Peyer's patch (tissue), 4 donors: ENCODE measurements around the gene TYROBP. TPM values are rescaled to one million over a fixed set of nuclear protein-coding genes. Genes with fewer than 3 reads are reported as not detected.

ENCODE experiments used
- DNase-seq, 3 donors: peaks; one replicate each; pipeline ENCODE4 v3.0.0-alpha.2; 2017 to 2019
- H3K27ac ChIP-seq, 4 donors: fragments of 200-600 bp; sonication (generic); one replicate each; pipeline ENCODE4 v1.5.1; 2016 to 2019
- H3K27me3 ChIP-seq, 2 donors: fragments of 200-600 bp; sonication (generic); one replicate each; pipeline ENCODE4 v1.5.1; 2019
- H3K36me3 ChIP-seq, 3 donors: fragments of 200-600 bp; sonication (generic); one replicate each; pipeline ENCODE4 v1.5.1; 2016 to 2019
- H3K4me1 ChIP-seq, 4 donors: fragments of 200-600 bp; sonication (generic); one replicate each; pipeline ENCODE4 v1.5.1; 2016 to 2019
- H3K4me3 ChIP-seq, 4 donors: fragments of 200-600 bp; sonication (generic); 1 replicate in 3 of 4; 2 replicates in 1 of 4; pipeline ENCODE4 v1.5.1; 2016 to 2019; ENCODE audit warnings: mild to moderate bottlenecking in 1 of 4
- H3K9me3 ChIP-seq, 4 donors: fragments of 200-600 bp; sonication (generic); one replicate each; pipeline ENCODE4 v1.5.1; 2016 to 2019; ENCODE audit warnings: mild to moderate bottlenecking in 1 of 4
- POLR2A ChIP-seq, 2 donors: fragments of 450-650 bp; IDR thresholded peaks; one replicate each; pipeline ENCODE4 v1.5.1; 2017; ENCODE audit warnings: antibody characterized with exemption in 2 of 2, mild to moderate bottlenecking in 2 of 2, moderate library complexity in 2 of 2
- total RNA-seq, 4 donors: library from RNA; depleted of rRNA; stranded (reverse); fragments of >200 nt; gene quantifications; one replicate each; pipeline ENCODE4 v1.1.0, GENCODE V29; 2016
- TF ChIP-seq, protein P1 (sequence below), 6 experiments: fragments of 450-650 bp in 4 of 6; fragments of 200-600 bp in 2 of 6; sonication (generic) in 1 of 6; IDR thresholded peaks; one replicate each; pipeline ENCODE4 v1.5.1; 2017 to 2019; ENCODE audit warnings: antibody characterized with exemption in 6 of 6, mild to moderate bottlenecking in 3 of 6, moderate library complexity in 1 of 6

Gene TYROBP
- total RNA-seq, 4 donors from 2014 or later = 4.2 to 56.1 (median 20.2) TPM

DNA sequence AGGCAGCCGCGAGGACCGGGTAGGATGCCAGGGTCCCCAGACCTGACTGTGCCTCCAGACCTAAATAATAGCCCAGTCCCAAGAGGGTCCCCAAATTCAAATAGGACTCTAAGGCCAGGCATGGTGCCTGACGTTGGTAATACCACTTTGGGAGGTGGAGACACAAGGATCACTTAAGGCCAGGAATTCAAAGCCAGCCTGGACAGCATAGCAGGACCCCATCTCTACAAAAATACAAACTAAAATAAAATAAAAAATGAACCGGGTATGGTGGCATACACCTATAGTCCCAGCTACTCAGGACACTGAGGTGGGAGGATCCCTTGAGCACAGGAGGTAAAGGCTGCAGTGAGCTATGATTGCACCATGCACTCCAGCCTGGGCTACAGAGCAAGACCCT, 45.1 kb downstream of the TYROBP start:
- Histone ChIP-seq H3K27ac (no peak overlapping the region), H3K4me3 (no peak overlapping the region), H3K4me1 (peaks cover 0 to under 1% (median 0%) of the 10 kb centered on the region in 4 donors), H3K9me3 (no peaks in the 10 kb centered on the region), H3K36me3 (no peaks in the 10 kb centered on the region), H3K27me3 (peaks cover 0 to 15% of the 10 kb centered on the region in 2 donors)
- no peak for DNase-seq
- TF ChIP-seq, protein P1, sequence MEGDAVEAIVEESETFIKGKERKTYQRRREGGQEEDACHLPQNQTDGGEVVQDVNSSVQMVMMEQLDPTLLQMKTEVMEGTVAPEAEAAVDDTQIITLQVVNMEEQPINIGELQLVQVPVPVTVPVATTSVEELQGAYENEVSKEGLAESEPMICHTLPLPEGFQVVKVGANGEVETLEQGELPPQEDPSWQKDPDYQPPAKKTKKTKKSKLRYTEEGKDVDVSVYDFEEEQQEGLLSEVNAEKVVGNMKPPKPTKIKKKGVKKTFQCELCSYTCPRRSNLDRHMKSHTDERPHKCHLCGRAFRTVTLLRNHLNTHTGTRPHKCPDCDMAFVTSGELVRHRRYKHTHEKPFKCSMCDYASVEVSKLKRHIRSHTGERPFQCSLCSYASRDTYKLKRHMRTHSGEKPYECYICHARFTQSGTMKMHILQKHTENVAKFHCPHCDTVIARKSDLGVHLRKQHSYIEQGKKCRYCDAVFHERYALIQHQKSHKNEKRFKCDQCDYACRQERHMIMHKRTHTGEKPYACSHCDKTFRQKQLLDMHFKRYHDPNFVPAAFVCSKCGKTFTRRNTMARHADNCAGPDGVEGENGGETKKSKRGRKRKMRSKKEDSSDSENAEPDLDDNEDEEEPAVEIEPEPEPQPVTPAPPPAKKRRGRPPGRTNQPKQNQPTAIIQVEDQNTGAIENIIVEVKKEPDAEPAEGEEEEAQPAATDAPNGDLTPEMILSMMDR (IDR thresholded peaks at IDR 0.05) = no peak
- no peak for TF ChIP-seq POLR2A (IDR thresholded peaks at IDR 0.05)

DNA sequence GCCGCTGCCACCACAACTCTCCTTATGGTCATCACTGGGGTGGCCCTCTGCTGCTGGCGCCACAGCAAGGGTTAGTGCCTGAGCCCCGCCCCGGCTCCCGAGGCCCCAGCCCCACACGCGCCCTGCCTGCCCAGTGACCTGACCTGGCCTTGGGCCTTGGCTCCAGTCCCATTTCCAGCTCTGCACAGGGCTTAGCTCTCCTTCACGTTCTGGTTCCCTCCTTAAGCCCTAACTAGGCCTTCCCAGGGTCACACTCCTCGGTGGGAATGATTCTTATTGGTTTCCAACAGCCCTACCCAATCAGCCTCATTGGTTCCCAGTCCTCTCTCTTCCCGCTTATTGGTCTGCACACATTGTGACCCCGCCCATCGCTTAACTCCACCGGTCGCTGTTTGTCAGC, 45.6 kb downstream of the TYROBP start:
- DNase-seq = no peak
- H3K4me1 ChIP-seq = no peaks in the 10 kb centered on the region
- TF ChIP-seq, protein P1 (IDR thresholded peaks at IDR 0.05) = no peak
- no peak for TF ChIP-seq POLR2A (IDR thresholded peaks at IDR 0.05)
- H3K4me3 ChIP-seq = no peak overlapping the region
- no peaks in the 10 kb centered on the region for H3K36me3 ChIP-seq
- no peaks in the 10 kb centered on the region for H3K9me3 ChIP-seq
- H3K27ac ChIP-seq = no peak overlapping the region
- peaks cover 0 to 15% of the 10 kb centered on the region in 2 donors for H3K27me3 ChIP-seq

DNA sequence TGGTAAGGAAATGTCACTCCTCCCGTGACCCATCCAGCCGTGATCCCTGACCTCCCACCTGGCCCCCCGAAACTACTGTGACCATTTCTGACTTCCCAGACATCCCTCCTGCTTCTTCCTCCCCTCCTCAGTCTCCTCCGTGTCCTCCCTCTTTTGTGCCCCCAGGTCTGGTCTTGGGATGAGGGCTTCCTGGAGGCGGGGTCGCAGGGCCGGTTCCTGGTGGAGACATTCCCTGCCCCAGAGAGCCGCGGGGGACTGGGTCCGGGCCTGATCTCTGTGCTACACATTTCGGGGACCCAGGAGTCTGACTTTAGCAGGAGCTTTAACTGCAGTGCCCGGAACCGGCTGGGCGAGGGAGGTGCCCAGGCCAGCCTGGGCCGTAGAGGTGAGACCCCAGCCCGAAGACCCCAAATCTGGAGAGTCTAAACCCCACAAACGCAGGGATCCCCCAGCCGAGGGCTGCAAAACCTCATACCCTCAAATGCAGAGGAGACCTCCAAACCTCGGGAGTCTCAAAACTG, 46.4 kb downstream of the TYROBP start:
- TF ChIP-seq, protein P1 (IDR thresholded peaks at IDR 0.05) = no peak
- TF ChIP-seq POLR2A (IDR thresholded peaks at IDR 0.05) = no peak
- H3K36me3 ChIP-seq = no peaks in the 10 kb centered on the region
- DNase-seq = no peak
- peaks cover 0 to 15% of the 10 kb centered on the region in 2 donors for H3K27me3 ChIP-seq
- no peak overlapping the region for H3K4me3 ChIP-seq
- no peak overlapping the region for H3K27ac ChIP-seq
- peaks cover 0 to 6% (median 3%) of the 10 kb centered on the region in 4 donors for H3K4me1 ChIP-seq
- H3K9me3 ChIP-seq = no peaks in the 10 kb centered on the region

DNA sequence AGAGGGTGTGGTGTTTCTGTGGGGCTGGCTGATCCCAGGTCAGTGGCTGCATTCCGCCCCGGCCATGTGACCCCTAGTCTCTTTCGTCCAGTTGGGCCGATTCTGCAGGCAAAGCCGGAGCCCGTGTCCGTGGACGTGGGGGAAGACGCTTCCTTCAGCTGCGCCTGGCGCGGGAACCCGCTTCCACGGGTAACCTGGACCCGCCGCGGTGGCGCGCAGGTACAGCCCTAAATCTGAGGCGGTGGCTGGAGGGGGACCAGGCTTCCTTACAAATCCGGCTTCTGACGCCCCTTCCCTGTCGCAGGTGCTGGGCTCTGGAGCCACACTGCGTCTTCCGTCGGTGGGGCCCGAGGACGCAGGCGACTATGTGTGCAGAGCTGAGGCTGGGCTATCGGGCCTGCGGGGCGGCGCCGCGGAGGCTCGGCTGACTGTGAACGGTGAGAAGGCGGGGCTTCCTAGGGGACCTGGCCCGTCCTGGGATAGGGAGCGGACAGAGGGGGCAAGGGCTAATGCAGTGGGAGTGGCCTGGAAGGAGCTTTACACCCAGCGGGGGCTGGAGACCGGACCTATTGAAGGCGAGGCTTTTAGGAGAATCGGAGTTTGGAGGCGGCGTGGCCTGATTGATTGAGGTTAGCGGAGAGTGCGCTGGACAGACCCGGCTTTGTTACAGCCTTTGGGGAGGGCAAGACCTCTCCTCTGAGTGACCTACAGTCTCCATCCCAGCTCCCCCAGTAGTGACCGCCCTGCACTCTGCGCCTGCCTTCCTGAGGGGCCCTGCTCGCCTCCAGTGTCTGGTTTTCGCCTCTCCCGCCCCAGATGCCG, 47.1 kb downstream of the TYROBP start:
- DNase-seq = no peak
- TF ChIP-seq POLR2A (IDR thresholded peaks at IDR 0.05) = no peak
- TF ChIP-seq, protein P1 (IDR thresholded peaks at IDR 0.05) = no peak
- no peaks in the 10 kb centered on the region for H3K9me3 ChIP-seq
- H3K4me3 ChIP-seq = no peak overlapping the region
- H3K36me3 ChIP-seq = no peaks in the 10 kb centered on the region
- peaks cover 0 to 19% of the 10 kb centered on the region in 2 donors for H3K27me3 ChIP-seq
- no peak overlapping the region for H3K27ac ChIP-seq
- H3K4me1 ChIP-seq = peaks cover 0 to 12% (median 5%) of the 10 kb centered on the region in 4 donors

GRCh38 chr19:35860436-35860817, 47.7 kb downstream of the TYROBP start:
- peaks cover 0 to 14% (median 5%) of the 10 kb centered on the region in 4 donors for H3K4me1 ChIP-seq

More at GRCh38 chr19:35860436-35860817, 47.7 kb downstream of the TYROBP start:
- H3K36me3 ChIP-seq = no peaks in the 10 kb centered on the region
- H3K4me3 ChIP-seq = no peak overlapping the region
- no peak overlapping the region for H3K27ac ChIP-seq
- no peak for DNase-seq
- peaks cover 0 to 21% of the 10 kb centered on the region in 2 donors for H3K27me3 ChIP-seq
- TF ChIP-seq, protein P1 (IDR thresholded peaks at IDR 0.05) = no peak
- TF ChIP-seq POLR2A (IDR thresholded peaks at IDR 0.05) = no peak
- no peaks in the 10 kb centered on the region for H3K9me3 ChIP-seq
